ENCODE measurements around the gene LTBP1.

GRCh38 chr2:32960238-32960637 lies 13.5 kb downstream of the LTBP1 start:
- TF ChIP-seq CTCF (conservative IDR thresholded peaks at IDR 0.05 in 1 of 2, IDR thresholded peaks at IDR 0.05 in 1 of 2; ENCODE audit: extremely low read depth in 1 of 2, insufficient read depth in 1 of 2, low read depth in 1 of 2, low read length in 2 of 2) (no peak), EZH2 (IDR thresholded peaks at IDR 0.05; ENCODE audit: borderline replicate concordance, low read length) (no peak)
